K562 (cell line): ENCODE results near the gene P4HB. TPM values are rescaled to one million over a fixed set of nuclear protein-coding genes. Genes with fewer than 3 reads are reported as not detected.

Experiments
- CBX1 ChIP-seq: sonication (generic); IDR thresholded peaks from 2 replicates; pipeline ENCODE4 v1.6.1; 2016; ENCODE audit warnings: antibody characterized with exemption, low read depth, mild to moderate bottlenecking
- CHD4 ChIP-seq: fragments of 200-600 bp; sonication (generic); IDR thresholded peaks from 3 replicates; pipeline ENCODE4 v1.6.1; 2012; ENCODE audit warnings: low read depth, mild to moderate bottlenecking, mixed read lengths, low read length, inconsistent platforms; ENCODE audit not compliant: insufficient read depth, insufficient replicate concordance, poor library complexity, severe bottlenecking
- DACH1 ChIP-seq: fragments of 450-650 bp; IDR thresholded peaks from 2 replicates; pipeline ENCODE4 v1.6.1; 2018; ENCODE audit not compliant: partially characterized antibody
- ESRRB ChIP-seq: fragments of 250-450 bp; sonication (Bioruptor Pico); IDR thresholded peaks from 2 replicates; pipeline ENCODE4 v1.5.0; 2020; ENCODE audit warnings: mild to moderate bottlenecking, moderate library complexity, borderline replicate concordance
- GATA2 ChIP-seq: sonication (generic); formaldehyde crosslinking; IDR thresholded peaks from 2 replicates; pipeline ENCODE4 v1.4.0; 2020; ENCODE audit warnings: mild to moderate bottlenecking, missing genetic modification reagents
- HDAC2 ChIP-seq: fragments of 450-650 bp; IDR thresholded peaks from 2 replicates; pipeline ENCODE4 v1.6.1; 2016; ENCODE audit warnings: mild to moderate bottlenecking
- HIVEP1 ChIP-seq: fragments of 250-450 bp; sonication (Bioruptor Pico); IDR thresholded peaks from 2 replicates; pipeline ENCODE4 v1.4.0; 2020; ENCODE audit warnings: mild to moderate bottlenecking
- KHSRP ChIP-seq: fragments of 450-650 bp; IDR thresholded peaks from 2 replicates; pipeline ENCODE4 v1.6.1; 2017
- MITF ChIP-seq: IDR thresholded peaks from 2 replicates; pipeline ENCODE4 v1.6.1; 2014; ENCODE audit warnings: antibody characterized with exemption
- NCOR1 ChIP-seq: fragments of 450-650 bp; IDR thresholded peaks from 2 replicates; pipeline ENCODE4 v1.6.1; 2016; ENCODE audit warnings: mild to moderate bottlenecking, moderate library complexity
- NR4A1 ChIP-seq, 2 experiments: fragments of 250-450 bp in 1 of 2; fragments of 450-650 bp in 1 of 2; sonication (Bioruptor Pico) in 1 of 2; IDR thresholded peaks; 2 replicates each; pipeline versions ENCODE4 v1.4.0 to v1.6.1; 2016 to 2020; ENCODE audit warnings: mild to moderate bottlenecking in 2 of 2, missing compliant biosample characterization in 1 of 2, missing genetic modification characterization in 1 of 2, moderate library complexity in 1 of 2
- SP1 ChIP-seq: sonication (generic); formaldehyde crosslinking; IDR thresholded peaks from 2 replicates; pipeline ENCODE4 v1.8.1; 2022; ENCODE audit warnings: mild to moderate bottlenecking, missing genetic modification reagents
- THAP12 ChIP-seq: fragments of 250-450 bp; sonication (Bioruptor Pico); IDR thresholded peaks from 2 replicates; pipeline ENCODE4 v1.9.0; 2021; ENCODE audit warnings: mild to moderate bottlenecking, inconsistent platforms
- THAP7 ChIP-seq: fragments of 250-450 bp; sonication (Bioruptor Pico); IDR thresholded peaks from 2 replicates; pipeline ENCODE4 v1.5.0; 2021
- USF1 ChIP-seq: sonication (generic); formaldehyde crosslinking; IDR thresholded peaks from 2 replicates; pipeline ENCODE4 v1.9.0; 2022; ENCODE audit warnings: mild to moderate bottlenecking, missing genetic modification reagents
- ZBTB7A ChIP-seq: IDR thresholded peaks from 2 replicates; pipeline ENCODE4 v1.6.1; 2011; ENCODE audit warnings: low read depth, mild to moderate bottlenecking, low read length, moderate library complexity, borderline replicate concordance; ENCODE audit not compliant: control insufficient read depth
- ZKSCAN8 ChIP-seq: fragments of 200-800 bp; sonication (Bioruptor generic); IDR thresholded peaks from 2 replicates; pipeline ENCODE4 v1.6.1; 2016; ENCODE audit warnings: missing genetic modification characterization, missing compliant biosample characterization
- ZNF133 ChIP-seq: fragments of 250-450 bp; sonication (Bioruptor Pico); IDR thresholded peaks from 2 replicates; pipeline ENCODE4 v1.4.0; 2020; ENCODE audit warnings: mild to moderate bottlenecking
- ZNF398 ChIP-seq: fragments of 250-450 bp; sonication (Bioruptor Pico); IDR thresholded peaks from 2 replicates; pipeline ENCODE4 v1.8.0; 2021; ENCODE audit warnings: moderate library complexity, mild to moderate bottlenecking, inconsistent platforms
- ZNF75A ChIP-seq: fragments of 450-650 bp; formaldehyde crosslinking; IDR thresholded peaks from 2 replicates; pipeline ENCODE4 v1.4.0; 2020; ENCODE audit warnings: mild to moderate bottlenecking
- ZNF76 ChIP-seq: fragments of 250-450 bp; sonication (Bioruptor Pico); IDR thresholded peaks from 2 replicates; pipeline ENCODE4 v1.4.0; 2020; ENCODE audit warnings: mild to moderate bottlenecking, moderate library complexity, borderline replicate concordance
- polyA plus RNA-seq, 8 experiments: library from polyadenylated mRNA; depleted of rRNA in 4 of 8; stranded (reverse) in 5 of 8; unstranded in 3 of 8; fragments of >200 nt; fragmentation: Nextera tagmentation in 2 of 8; fragmentation: Illumina TruSeq in 1 of 8; extraction: Ambion mirVana in 2 of 8; extraction: Trizol in 1 of 8; gene quantifications; 2 replicates each; pipeline versions ENCODE4 v1.2.1 to v1.2.3, GENCODE V29; 2011 to 2014; ENCODE audit warnings: inconsistent platforms in 1 of 8, missing spikeins in 1 of 8
- total RNA-seq, 7 experiments: library from RNA; depleted of rRNA in 6 of 7; stranded (reverse); fragments of >200 nt in 6 of 7; fragmentation: Illumina TruSeq in 2 of 7; extraction: Trizol in 2 of 7; gene quantifications; 2 replicates each; pipeline versions ENCODE4 v1.2.1 to v1.2.3, GENCODE V29; 2011 to 2021; ENCODE audit warnings: low replicate concordance in 1 of 7

The P4HB gene
- total and polyA plus RNA-seq, 9 of the 15 experiments (the other 6 are each of a cell fraction or from before 2014, with no cell fraction given), result 4.4 to 645 (median 325) TPM

- TF ChIP-seq THAP12 (CRISPR knock-in tag) (no peak), ZBTB7A (no peak), ZNF398 (no peak), ZKSCAN8 (no peak), USF1 (CRISPR knock-in tag) (no peak; the same call in 1 of the 2 replicates), DACH1 (no peak), GATA2 (CRISPR knock-in tag) (no peak), ZNF133 (0 out of 2 replicates have a peak, but pooled peaks have one; percentile 32), THAP7 (CRISPR knock-in tag) (no peak), HDAC2 (peak; percentile 72; the same call in 1 of the 2 replicates), KHSRP (no peak), ZNF75A (no peak), NR4A1 (CRISPR knock-in tag; IDR thresholded peaks at IDR 0.05) (no peak; the same call in 1 of the 2 replicates), NR4A1 (tag; IDR thresholded peaks at IDR 0.05) (peak; percentile 94), MITF (no peak), SP1 (0 out of 2 replicates have a peak, but pooled peaks have one; percentile 12), ZNF76 (CRISPR knock-in tag) (peak; percentile 90; the same call in 1 of the 2 replicates), ESRRB (CRISPR knock-in tag) (no peak), CBX1 (no peak), NCOR1 (no peak; the same call in none of the 2 replicates), HIVEP1 (CRISPR knock-in tag) (peak; percentile 68; the same call in 1 of the 2 replicates), CHD4 (no peak)
These were observed 38.6 kb downstream of the P4HB start (continued) for GRCh38 chr17:81821603-81822311.
